SK-N-SH (cell line): Measurements from ENCODE around the gene RREB1. TPM values are rescaled to one million over a fixed set of nuclear protein-coding genes. Genes with fewer than 3 reads are reported as not detected.

Experiments used
- CTCF ChIA-PET: fragments of 300-600, 350-600 bp; formaldehyde crosslinking; extraction: SDS; loops from one replicate; lab custom pipeline; 2021; lab: Yijun Ruan, JAX
- POLR2A ChIA-PET: fragments of 350-600 bp; sonication (Branson Sonifier 250); formaldehyde crosslinking; extraction: SDS; loops from one replicate; lab custom pipeline; 2020; ENCODE audit warnings: antibody characterized with exemption, inconsistent platforms; lab: Yijun Ruan, JAX
- DNase-seq: peaks from one replicate; pipeline ENCODE4 v3.0.0; 2012
- H2AFZ ChIP-seq: fragments of 200-600 bp; sonication (generic); 2 replicates; pipeline ENCODE4 v1.8.1; 2016; ENCODE audit warnings: antibody characterized with exemption, mild to moderate bottlenecking, low read depth
- H3F3A ChIP-seq: fragments of 200-600 bp; sonication (generic); replicated peaks from 2 replicates; pipeline ENCODE3; 2016; ENCODE audit warnings: antibody characterized with exemption, mild to moderate bottlenecking; ENCODE audit not compliant: insufficient read depth
- H3K27ac ChIP-seq, 2 experiments: fragments of 200-500 bp in 1 of 2; fragments of 200-600 bp in 1 of 2; sonication (Bioruptor generic) in 1 of 2; sonication (generic), shearing (Covaris generic) in 1 of 2; 2 replicates each; pipeline versions ENCODE4 v1.5.1 to v1.6.1; 2014 to 2016; ENCODE audit warnings: low read depth in 2 of 2, inconsistent platforms in 1 of 2, low read length in 1 of 2, mild to moderate bottlenecking in 1 of 2, mixed read lengths in 1 of 2
- H3K27me3 ChIP-seq: fragments of 200-600 bp; sonication (generic), shearing (Covaris generic); 2 replicates; pipeline ENCODE4 v1.6.1; 2016; ENCODE audit warnings: mixed run types; ENCODE audit not compliant: insufficient read depth
- H3K36me3 ChIP-seq, 2 experiments: fragments of 200-500 bp in 1 of 2; fragments of 200-600 bp in 1 of 2; sonication (Bioruptor generic) in 1 of 2; sonication (generic) in 1 of 2; replicated peaks in 1 of 2; 2 replicates each; pipeline versions ENCODE3 to v1.5.1; 2014 to 2016; ENCODE audit warnings: low read length in 1 of 2, mild to moderate bottlenecking in 1 of 2; ENCODE audit not compliant: insufficient read depth in 2 of 2, control insufficient read depth in 1 of 2
- H3K4me1 ChIP-seq, 2 experiments: fragments of 200-500 bp in 1 of 2; fragments of 200-600 bp in 1 of 2; sonication (Bioruptor generic) in 1 of 2; sonication (generic), shearing (Covaris generic) in 1 of 2; 2 replicates each; pipeline versions ENCODE4 v1.5.1 to v1.6.1; 2014 to 2016; ENCODE audit warnings: low read depth in 1 of 2, low read length in 1 of 2, mixed run types in 1 of 2; ENCODE audit not compliant: insufficient read depth in 2 of 2, control insufficient read depth in 1 of 2
- H3K4me2 ChIP-seq: fragments of 200-600 bp; sonication (generic), shearing (Covaris generic); 2 replicates; pipeline ENCODE4 v1.6.1; 2017; ENCODE audit warnings: mixed run types
- H3K4me3 ChIP-seq, 2 experiments: fragments of 200-500 bp in 1 of 2; fragments of 200-600 bp in 1 of 2; sonication (Bioruptor generic) in 1 of 2; sonication (generic), shearing (Covaris generic) in 1 of 2; 2 replicates each; pipeline versions ENCODE4 v1.5.1 to v1.8.1; 2014 to 2016; ENCODE audit warnings: low read depth in 2 of 2, inconsistent platforms in 1 of 2, low read length in 1 of 2, mild to moderate bottlenecking in 1 of 2, mixed read lengths in 1 of 2, moderate library complexity in 1 of 2
- H3K79me2 ChIP-seq: fragments of 200-600 bp; sonication (generic); 2 replicates; pipeline ENCODE4 v1.8.1; 2017; ENCODE audit warnings: mild to moderate bottlenecking; ENCODE audit not compliant: insufficient read depth
- H3K9ac ChIP-seq: fragments of 200-600 bp; sonication (generic); 2 replicates; pipeline ENCODE4 v1.6.1; 2017; ENCODE audit warnings: mixed run types
- H3K9me2 ChIP-seq: fragments of 200-600 bp; sonication (generic); 2 replicates; pipeline ENCODE4 v1.6.1; 2017; ENCODE audit warnings: mixed run types
- H3K9me3 ChIP-seq: fragments of 200-600 bp; sonication (generic); 2 replicates; pipeline ENCODE4 v1.6.1; 2017; ENCODE audit warnings: mixed run types, mild to moderate bottlenecking, moderate library complexity
- H4K20me1 ChIP-seq: fragments of 200-600 bp; sonication (generic); 2 replicates; pipeline ENCODE4 v1.6.1; 2017; ENCODE audit warnings: mild to moderate bottlenecking, mixed run types; ENCODE audit not compliant: insufficient read depth
- ELF1 ChIP-seq: IDR thresholded peaks from 2 replicates; pipeline ENCODE4 v1.4.0; 2012
- EP300 ChIP-seq, 2 experiments: IDR thresholded peaks; 2 replicates each; pipeline versions ENCODE4 v1.4.0 to v1.6.1; 2012; ENCODE audit warnings: borderline replicate concordance in 1 of 2, low read depth in 1 of 2, low read length in 1 of 2
- EZH2phosphoT487 ChIP-seq: fragments of 200-600 bp; sonication (generic); IDR thresholded peaks from 2 replicates; pipeline ENCODE4 v1.6.1; 2017; ENCODE audit warnings: low read depth, mixed run types, mild to moderate bottlenecking, antibody characterized with exemption, moderate library complexity, borderline replicate concordance
- FOXM1 ChIP-seq: IDR thresholded peaks from 2 replicates; pipeline ENCODE4 v1.4.0; 2012; ENCODE audit warnings: low read depth, mild to moderate bottlenecking
- GABPA ChIP-seq: IDR thresholded peaks from 2 replicates; pipeline ENCODE4 v1.4.0; 2012; ENCODE audit warnings: low read depth, mild to moderate bottlenecking
- GATA2 ChIP-seq: sonication (generic); formaldehyde crosslinking; IDR thresholded peaks from 2 replicates; pipeline ENCODE4 v1.5.0; 2020; ENCODE audit warnings: mild to moderate bottlenecking, missing genetic modification reagents
- MXI1 ChIP-seq: IDR thresholded peaks from 2 replicates; pipeline ENCODE4 v1.6.1; 2012; ENCODE audit warnings: mild to moderate bottlenecking, low read depth, low read length, improper control_type of control experiment
- NFIC ChIP-seq: IDR thresholded peaks from 2 replicates; pipeline ENCODE4 v1.4.0; 2012; ENCODE audit warnings: borderline replicate concordance
- POLR2AphosphoS5 ChIP-seq: IDR thresholded peaks from 2 replicates; pipeline ENCODE4 v1.6.1; 2012; ENCODE audit warnings: low read depth, low read length
- RAD21 ChIP-seq: IDR thresholded peaks from 2 replicates; pipeline ENCODE4 v1.6.1; 2012; ENCODE audit warnings: mild to moderate bottlenecking, low read length
- RCOR1 ChIP-seq: fragments of 150-350 bp; IDR thresholded peaks from 2 replicates; pipeline ENCODE4 v1.6.1; 2017; ENCODE audit warnings: antibody characterized with exemption, low read length
- RFX5 ChIP-seq: IDR thresholded peaks from 2 replicates; pipeline ENCODE4 v1.6.1; 2012; ENCODE audit warnings: mild to moderate bottlenecking, improper control_type of control experiment, low read length
- RXRA ChIP-seq: IDR thresholded peaks from 2 replicates; pipeline ENCODE4 v1.4.0; 2012; ENCODE audit warnings: low read depth, mild to moderate bottlenecking, borderline replicate concordance
- SIN3A ChIP-seq: IDR thresholded peaks from 2 replicates; pipeline ENCODE4 v1.6.1; 2012; ENCODE audit warnings: low read depth, mild to moderate bottlenecking, low read length, moderate library complexity, borderline replicate concordance
- SMC3 ChIP-seq: IDR thresholded peaks from 2 replicates; pipeline ENCODE4 v1.6.1; 2012; ENCODE audit warnings: low read depth, low read length, improper control_type of control experiment
- TCF12 ChIP-seq: IDR thresholded peaks from 2 replicates; pipeline ENCODE4 v1.4.0; 2012
- TEAD4 ChIP-seq: IDR thresholded peaks from 2 replicates; pipeline ENCODE4 v1.4.0; 2012; ENCODE audit warnings: mild to moderate bottlenecking, borderline replicate concordance; ENCODE audit not compliant: insufficient read depth
- YY1 ChIP-seq: IDR thresholded peaks from 2 replicates; pipeline ENCODE4 v1.4.0; 2012; ENCODE audit warnings: low read depth, mild to moderate bottlenecking
- WGBS: methylation state at CpG from one replicate; pipeline ENCODE4 v1.1.6; 2017; ENCODE audit warnings: low lambda C conversion rate; 5-methylcytosine and 5-hydroxymethylcytosine counted together
- polyA plus RNA-seq, 3 experiments: library from polyadenylated mRNA; depleted of rRNA; stranded (reverse); fragments of >200 nt; gene quantifications; 2 replicates each; pipeline ENCODE4 v1.2.3, GENCODE V29; 2012
- TF ChIP-seq, protein P1 (sequence below): IDR thresholded peaks from 2 replicates; pipeline ENCODE4 v1.4.0; 2012; ENCODE audit warnings: low read depth
- TF ChIP-seq, protein P2 (sequence below): IDR thresholded peaks from 2 replicates; pipeline ENCODE4 v1.4.0; 2012; ENCODE audit warnings: low read depth, borderline replicate concordance
- TF ChIP-seq, protein P3 (sequence below): IDR thresholded peaks from 2 replicates; pipeline ENCODE4 v1.6.1; 2012; ENCODE audit warnings: mild to moderate bottlenecking, low read depth, low read length, moderate library complexity
- TF ChIP-seq, protein P4 (sequence below): IDR thresholded peaks from 2 replicates; pipeline ENCODE4 v1.4.0; 2012; ENCODE audit warnings: low read depth, borderline replicate concordance

The RREB1 gene
- polyA plus RNA-seq, 1 of the 3 experiments (the other 2 are of a cell fraction): 2.0 TPM

DNA sequence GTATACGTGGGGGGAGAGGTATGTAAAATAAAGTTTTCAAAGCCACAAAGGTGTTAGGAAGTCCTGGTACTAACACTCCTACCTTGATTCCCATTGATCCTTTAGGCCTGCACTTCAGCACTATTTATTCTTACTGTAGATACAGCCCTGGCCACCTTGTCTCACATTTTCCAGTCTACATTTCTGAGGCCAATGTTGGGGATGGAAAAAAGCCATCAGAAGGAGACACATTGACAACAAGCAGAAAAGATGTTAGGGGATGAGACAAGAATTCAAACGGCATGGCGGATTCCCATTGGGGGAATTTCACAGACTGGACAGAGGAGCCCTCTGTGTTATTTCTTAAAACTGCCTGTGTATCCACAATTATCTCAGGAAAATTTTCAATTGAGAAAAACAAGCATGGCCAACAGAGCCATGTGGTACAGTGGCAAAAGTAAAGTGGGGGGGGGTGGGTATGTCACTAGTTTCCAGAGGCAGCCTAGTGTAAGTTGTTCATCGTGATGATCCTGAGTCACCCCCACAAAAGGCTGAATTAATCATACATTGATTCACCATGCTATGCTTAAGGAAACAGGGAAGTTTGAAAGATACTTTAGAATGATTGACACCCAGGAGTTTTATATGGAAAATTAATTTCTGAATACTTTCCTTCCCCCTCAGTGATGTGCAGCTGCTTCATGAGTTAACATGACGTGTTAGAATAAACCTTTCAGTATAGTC, 40.5 kb downstream of the RREB1 start (continued):
- TF ChIP-seq TCF12: 0 out of 2 replicates have a peak, but pooled peaks have one; percentile 20
- no peak for TF ChIP-seq ELF1
- TF ChIP-seq, protein P1, sequence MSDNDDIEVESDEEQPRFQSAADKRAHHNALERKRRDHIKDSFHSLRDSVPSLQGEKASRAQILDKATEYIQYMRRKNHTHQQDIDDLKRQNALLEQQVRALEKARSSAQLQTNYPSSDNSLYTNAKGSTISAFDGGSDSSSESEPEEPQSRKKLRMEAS: peak; percentile 71
- TF ChIP-seq, protein P2, sequence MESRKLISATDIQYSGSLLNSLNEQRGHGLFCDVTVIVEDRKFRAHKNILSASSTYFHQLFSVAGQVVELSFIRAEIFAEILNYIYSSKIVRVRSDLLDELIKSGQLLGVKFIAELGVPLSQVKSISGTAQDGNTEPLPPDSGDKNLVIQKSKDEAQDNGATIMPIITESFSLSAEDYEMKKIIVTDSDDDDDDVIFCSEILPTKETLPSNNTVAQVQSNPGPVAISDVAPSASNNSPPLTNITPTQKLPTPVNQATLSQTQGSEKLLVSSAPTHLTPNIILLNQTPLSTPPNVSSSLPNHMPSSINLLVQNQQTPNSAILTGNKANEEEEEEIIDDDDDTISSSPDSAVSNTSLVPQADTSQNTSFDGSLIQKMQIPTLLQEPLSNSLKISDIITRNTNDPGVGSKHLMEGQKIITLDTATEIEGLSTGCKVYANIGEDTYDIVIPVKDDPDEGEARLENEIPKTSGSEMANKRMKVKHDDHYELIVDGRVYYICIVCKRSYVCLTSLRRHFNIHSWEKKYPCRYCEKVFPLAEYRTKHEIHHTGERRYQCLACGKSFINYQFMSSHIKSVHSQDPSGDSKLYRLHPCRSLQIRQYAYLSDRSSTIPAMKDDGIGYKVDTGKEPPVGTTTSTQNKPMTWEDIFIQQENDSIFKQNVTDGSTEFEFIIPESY: no peak
- TF ChIP-seq GATA2 (CRISPR knock-in tag): no peak
- no peak for TF ChIP-seq TEAD4

DNA sequence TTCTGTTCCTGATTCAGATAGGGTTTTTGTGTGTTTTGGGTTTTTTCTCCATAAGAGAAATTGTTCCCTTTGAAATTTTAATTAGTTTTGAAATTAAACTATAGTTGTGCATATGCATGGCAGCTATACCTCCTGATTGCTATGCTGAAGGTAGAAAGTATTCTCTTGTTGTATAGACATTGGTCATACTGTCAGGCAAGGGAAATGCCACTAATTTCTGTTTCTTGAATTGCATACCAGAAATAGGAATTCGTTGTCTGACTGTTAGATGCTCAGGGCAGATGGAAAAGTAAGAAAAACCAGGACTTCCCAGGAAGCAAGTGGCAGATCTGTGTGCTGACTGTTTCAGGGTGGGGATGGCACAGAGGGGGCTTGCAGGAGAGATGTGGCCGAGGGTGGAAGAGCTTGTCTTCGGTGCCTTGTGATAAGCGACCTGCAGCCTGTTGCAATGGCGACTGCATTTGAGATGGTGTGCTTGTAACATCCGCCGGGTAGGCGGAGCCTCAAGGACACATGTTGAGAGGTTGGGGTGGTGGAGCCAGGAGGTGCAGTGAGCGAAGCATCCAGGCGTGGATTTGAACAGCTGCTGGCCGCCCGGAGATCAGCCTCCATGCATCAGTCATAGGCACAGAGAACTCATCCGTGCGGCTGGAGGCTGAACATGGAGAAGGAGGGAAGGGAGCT, 42.8 kb downstream of the RREB1 start:
- POLR2A ChIA-PET: no interaction called here
- no peak overlapping the region for H3K27ac ChIP-seq
- WGBS: 68% methylated on average over 13 of the region's 14 CpGs
- peaks cover 17% of the 10 kb centered on the region for H4K20me1 ChIP-seq
- no peak overlapping the region for H3K4me3 ChIP-seq
- H2AFZ ChIP-seq: no peak overlapping the region
- no peak overlapping the region for H3K9ac ChIP-seq
- no peaks in the 10 kb centered on the region for H3K27me3 ChIP-seq
- H3K36me3 ChIP-seq: peaks cover 0 to 6% of the 10 kb centered on the region in 2 experiments
- H3K9me3 ChIP-seq: no peaks in the 10 kb centered on the region
- no peaks in the 10 kb centered on the region for H3K9me2 ChIP-seq
- TF ChIP-seq SMC3 (no peak), RFX5 (no peak), GABPA (no peak), EP300 (IDR thresholded peaks at IDR 0.05; ENCODE audit: borderline replicate concordance in 1 of 2, low read depth in 1 of 2, low read length in 1 of 2) (no peak), RCOR1 (no peak), EZH2phosphoT487 (no peak), TCF12 (no peak), RXRA (no peak), POLR2AphosphoS5 (no peak), SIN3A (no peak), YY1 (no peak), FOXM1 (no peak), NFIC (no peak), MXI1 (no peak), RAD21 (no peak)
- TF ChIP-seq, protein P3, sequence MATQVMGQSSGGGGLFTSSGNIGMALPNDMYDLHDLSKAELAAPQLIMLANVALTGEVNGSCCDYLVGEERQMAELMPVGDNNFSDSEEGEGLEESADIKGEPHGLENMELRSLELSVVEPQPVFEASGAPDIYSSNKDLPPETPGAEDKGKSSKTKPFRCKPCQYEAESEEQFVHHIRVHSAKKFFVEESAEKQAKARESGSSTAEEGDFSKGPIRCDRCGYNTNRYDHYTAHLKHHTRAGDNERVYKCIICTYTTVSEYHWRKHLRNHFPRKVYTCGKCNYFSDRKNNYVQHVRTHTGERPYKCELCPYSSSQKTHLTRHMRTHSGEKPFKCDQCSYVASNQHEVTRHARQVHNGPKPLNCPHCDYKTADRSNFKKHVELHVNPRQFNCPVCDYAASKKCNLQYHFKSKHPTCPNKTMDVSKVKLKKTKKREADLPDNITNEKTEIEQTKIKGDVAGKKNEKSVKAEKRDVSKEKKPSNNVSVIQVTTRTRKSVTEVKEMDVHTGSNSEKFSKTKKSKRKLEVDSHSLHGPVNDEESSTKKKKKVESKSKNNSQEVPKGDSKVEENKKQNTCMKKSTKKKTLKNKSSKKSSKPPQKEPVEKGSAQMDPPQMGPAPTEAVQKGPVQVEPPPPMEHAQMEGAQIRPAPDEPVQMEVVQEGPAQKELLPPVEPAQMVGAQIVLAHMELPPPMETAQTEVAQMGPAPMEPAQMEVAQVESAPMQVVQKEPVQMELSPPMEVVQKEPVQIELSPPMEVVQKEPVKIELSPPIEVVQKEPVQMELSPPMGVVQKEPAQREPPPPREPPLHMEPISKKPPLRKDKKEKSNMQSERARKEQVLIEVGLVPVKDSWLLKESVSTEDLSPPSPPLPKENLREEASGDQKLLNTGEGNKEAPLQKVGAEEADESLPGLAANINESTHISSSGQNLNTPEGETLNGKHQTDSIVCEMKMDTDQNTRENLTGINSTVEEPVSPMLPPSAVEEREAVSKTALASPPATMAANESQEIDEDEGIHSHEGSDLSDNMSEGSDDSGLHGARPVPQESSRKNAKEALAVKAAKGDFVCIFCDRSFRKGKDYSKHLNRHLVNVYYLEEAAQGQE: no peak
- TF ChIP-seq, protein P1: no peak
- TF ChIP-seq, protein P4, sequence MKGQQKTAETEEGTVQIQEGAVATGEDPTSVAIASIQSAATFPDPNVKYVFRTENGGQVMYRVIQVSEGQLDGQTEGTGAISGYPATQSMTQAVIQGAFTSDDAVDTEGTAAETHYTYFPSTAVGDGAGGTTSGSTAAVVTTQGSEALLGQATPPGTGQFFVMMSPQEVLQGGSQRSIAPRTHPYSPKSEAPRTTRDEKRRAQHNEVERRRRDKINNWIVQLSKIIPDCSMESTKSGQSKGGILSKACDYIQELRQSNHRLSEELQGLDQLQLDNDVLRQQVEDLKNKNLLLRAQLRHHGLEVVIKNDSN: no peak
- DNase-seq: no peak
- CTCF ChIA-PET: interaction anchor here (0.9 kb wide), 1 partner anchor 9 kb away, joined by 3 read pairs; no protein-coding TSS in a partner anchor
- H3K79me2 ChIP-seq: peaks cover 95% of the 10 kb centered on the region
- H3F3A ChIP-seq: peaks cover 7% of the 10 kb centered on the region
- H3K4me2 ChIP-seq: no peak overlapping the region
- peaks cover 2 to 47% of the 10 kb centered on the region in 2 experiments for H3K4me1 ChIP-seq
